ENCODE measurements around the gene OR10G6.
"Not testable (repeated sequence)": the region's sequence is repeated elsewhere in the genome, so short reads cannot be mapped to it uniquely, and the experiment has no call there.

The OR10G6 gene

GRCh38 chr11:123995119-123995518 lies at the start of gene OR10G6:
OR10G6 (minus strand) TSS chr11:123995161; CDS start chr11:123995161, 0 bp downstream.
- no peak for DNase-seq

GRCh38 chr11:124043420-124043819 lies 48.5 kb upstream of the OR10G6 start:
- no peak for DNase-seq

GRCh38 chr11:124041254-124041653 lies 46.3 kb upstream of the OR10G6 start, which contains the start of gene OR10G7:
OR10G7 (minus strand) TSS chr11:124041325; CDS start chr11:124039001, 2,324 bp downstream.
- no peak for DNase-seq

- DNase-seq = no peak
Observed at GRCh38 chr11:124039557-124039956, 44.6 kb upstream of the OR10G6 start.

- no peak for DNase-seq
Observed at GRCh38 chr11:124036666-124037065, 41.7 kb upstream of the OR10G6 start.

GRCh38 chr11:124026498-124026897 lies 31.5 kb upstream of the OR10G6 start, which contains the start of gene OR10G8:
OR10G8 (plus strand) TSS chr11:124026798; CDS start chr11:124029623, 2,825 bp downstream.
- no peak for DNase-seq

- DNase-seq = not testable (repeated sequence)
Observed at GRCh38 chr11:124015837-124016236, 20.9 kb upstream of the OR10G6 start.

GRCh38 chr11:124012697-124013096 lies 17.7 kb upstream of the OR10G6 start, which contains the start of gene OR10G4:
OR10G4 (plus strand) TSS chr11:124012997; CDS start chr11:124015575, 2,578 bp downstream.
- no peak for DNase-seq

GRCh38 chr11:123979311-123979710 lies 15.7 kb downstream of the OR10G6 start:
- DNase-seq = no peak

- no peak for DNase-seq
Observed at GRCh38 chr11:123977731-123978347, 17.1 kb downstream of the OR10G6 start, which contains the start of gene OR10S1. OR10S1 (minus strand) TSS chr11:123977781; CDS start chr11:123977664, 117 bp downstream.

- no peak for DNase-seq
Observed at GRCh38 chr11:123976770-123977560, 18.0 kb downstream of the OR10G6 start.

GRCh38 chr11:123973816-123974215 lies 21.1 kb downstream of the OR10G6 start:
- DNase-seq = no peak

GRCh38 chr11:123956752-123957151 lies 38.2 kb downstream of the OR10G6 start:
- DNase-seq = no peak

- no peak for DNase-seq
Observed at GRCh38 chr11:123945132-123945531, 49.8 kb downstream of the OR10G6 start.
